Measurements from ENCODE around the gene MMEL1.
"Not testable (repeated sequence)": the region's sequence is repeated elsewhere in the genome, so short reads cannot be mapped to it uniquely, and the experiment has no call there.

GRCh38 chr1:2676726-2677125, 43.9 kb upstream of the MMEL1 start:
- not testable (repeated sequence) for TF ChIP-seq EZH2 (IDR thresholded peaks at IDR 0.05; ENCODE audit: borderline replicate concordance, insufficient read depth, low read depth, low read length, poor library complexity, severe bottlenecking); CTCF (IDR thresholded peaks at IDR 0.05)

Data from B cell (primary cell).